WTC11 (cell line): ENCODE results near the gene PXK. TPM values are rescaled to one million over a fixed set of nuclear protein-coding genes. Genes with fewer than 3 reads are reported as not detected.
"Not testable (repeated sequence)": the region's sequence is repeated elsewhere in the genome, so short reads cannot be mapped to it uniquely, and the experiment has no call there.

Experiments
- ATAC-seq: fragments of 200-7000 bp; cut with Tn5 transposase; 2 replicates; pipeline ENCODE4 v1.10.0; 2021; ENCODE audit warnings: mild to moderate bottlenecking, moderate library complexity
- CTCF ChIA-PET: fragments of 300-600 bp; sonication (Branson Sonifier 250); formaldehyde crosslinking; loops from one replicate; lab custom pipeline; 2021; ENCODE audit warnings: antibody characterized with exemption; lab: Charles Lee
- POLR2A ChIA-PET: fragments of 350-600 bp; sonication (Branson Sonifier 250); formaldehyde crosslinking; loops from one replicate; lab custom pipeline; 2021; ENCODE audit warnings: antibody characterized with exemption; lab: Charles Lee
- DNase-seq: peaks from one replicate; pipeline ENCODE4 v3.0.0; 2021; ENCODE audit warnings: low spot score
- H3K27ac Mint-ChIP-seq: 2 replicates; pipeline ENCODE4 v1.8.0; 2021; ENCODE audit warnings: mixed read lengths
- H3K27me3 Mint-ChIP-seq: 2 replicates; pipeline ENCODE4 v1.8.0; 2021; ENCODE audit warnings: low read depth, mild to moderate bottlenecking, moderate library complexity, mixed read lengths
- H3K36me3 Mint-ChIP-seq: 2 replicates; pipeline ENCODE4 v1.8.0; 2021; ENCODE audit warnings: mixed read lengths
- H3K4me1 Mint-ChIP-seq: 2 replicates; pipeline ENCODE4 v1.8.0; 2022; ENCODE audit warnings: mixed read lengths
- H3K4me3 Mint-ChIP-seq: 2 replicates; pipeline ENCODE4 v1.8.0; 2021; ENCODE audit warnings: mild to moderate bottlenecking, moderate library complexity, mixed read lengths
- H3K9me3 Mint-ChIP-seq: 2 replicates; pipeline ENCODE4 v1.8.0; 2021; ENCODE audit warnings: mixed read lengths
- ARID4B ChIP-seq: sonication (generic); formaldehyde crosslinking; IDR thresholded peaks from 2 replicates; pipeline ENCODE4 v1.8.0; 2023; ENCODE audit warnings: missing genetic modification reagents, mild to moderate bottlenecking, borderline replicate concordance
- ATF2 ChIP-seq: sonication (generic); formaldehyde crosslinking; IDR thresholded peaks from 2 replicates; pipeline ENCODE4 v1.8.1; 2022; ENCODE audit warnings: low read depth, missing genetic modification reagents, borderline replicate concordance
- ATF3 ChIP-seq: sonication (generic); formaldehyde crosslinking; conservative IDR thresholded peaks from 2 replicates; pipeline ENCODE4 v1.8.1; 2022; ENCODE audit warnings: mild to moderate bottlenecking, missing genetic modification reagents
- ATF6 ChIP-seq: sonication (generic); formaldehyde crosslinking; IDR thresholded peaks from 2 replicates; pipeline ENCODE4 v1.8.1; 2023; ENCODE audit warnings: mild to moderate bottlenecking, missing genetic modification reagents
- CREB1 ChIP-seq: sonication (generic); formaldehyde crosslinking; IDR thresholded peaks from 2 replicates; pipeline ENCODE4 v1.8.0; 2023; ENCODE audit warnings: mild to moderate bottlenecking, missing genetic modification reagents
- E2F5 ChIP-seq: sonication (generic); formaldehyde crosslinking; IDR thresholded peaks from 2 replicates; pipeline ENCODE4 v1.8.1; 2022; ENCODE audit warnings: mild to moderate bottlenecking, moderate library complexity, missing genetic modification reagents
- FOXJ3 ChIP-seq: sonication (generic); formaldehyde crosslinking; IDR thresholded peaks from 2 replicates; pipeline ENCODE4 v1.9.0; 2021; ENCODE audit warnings: missing genetic modification reagents, mild to moderate bottlenecking, borderline replicate concordance
- GABPB1 ChIP-seq: sonication (generic); formaldehyde crosslinking; IDR thresholded peaks from 2 replicates; pipeline ENCODE4 v1.8.1; 2023; ENCODE audit warnings: mild to moderate bottlenecking, missing genetic modification reagents
- KAT7 ChIP-seq: sonication (generic); formaldehyde crosslinking; IDR thresholded peaks from 2 replicates; pipeline ENCODE4 v1.8.1; 2023; ENCODE audit warnings: missing genetic modification reagents, mild to moderate bottlenecking, borderline replicate concordance
- MLX ChIP-seq: sonication (generic); formaldehyde crosslinking; IDR thresholded peaks from 2 replicates; pipeline ENCODE4 v1.8.1; 2023; ENCODE audit warnings: mild to moderate bottlenecking, missing genetic modification reagents, moderate library complexity
- MXD4 ChIP-seq: fragments of 250-450 bp; sonication (Bioruptor Pico); IDR thresholded peaks from 2 replicates; pipeline ENCODE4 v1.8.0; 2021; ENCODE audit warnings: mild to moderate bottlenecking, moderate library complexity, borderline replicate concordance
- NR1H2 ChIP-seq: sonication (generic); formaldehyde crosslinking; IDR thresholded peaks from 2 replicates; pipeline ENCODE4 v1.9.0; 2021; ENCODE audit warnings: mild to moderate bottlenecking, moderate library complexity, missing genetic modification reagents
- PRDM15 ChIP-seq: sonication (generic); formaldehyde crosslinking; IDR thresholded peaks from 2 replicates; pipeline ENCODE4 v1.8.0; 2022; ENCODE audit warnings: missing genetic modification reagents
- ZBTB43 ChIP-seq: sonication (generic); formaldehyde crosslinking; IDR thresholded peaks from 2 replicates; pipeline ENCODE4 v1.8.1; 2023; ENCODE audit warnings: mild to moderate bottlenecking, missing genetic modification reagents
- ZNF121 ChIP-seq: sonication (generic); formaldehyde crosslinking; IDR thresholded peaks from 2 replicates; pipeline ENCODE4 v1.8.0; 2023; ENCODE audit warnings: missing genetic modification reagents
- ZNF416 ChIP-seq: fragments of 250-450 bp; sonication (Bioruptor Pico); IDR thresholded peaks from 2 replicates; pipeline ENCODE4 v1.9.0; 2021; ENCODE audit warnings: mild to moderate bottlenecking, inconsistent platforms
- total RNA-seq: library from RNA; stranded (reverse); gene quantifications from 3 replicates; pipeline ENCODE4 v1.2.3, GENCODE V29; 2021

PXK gene
- total RNA-seq, 1 experiment from 2014 or later, result 9.4 TPM

- no peak overlapping the region for H3K27ac Mint-ChIP-seq
- H3K9me3 Mint-ChIP-seq, result no peaks in the 10 kb centered on the region
- POLR2A ChIA-PET, result no interaction called here
- H3K27me3 Mint-ChIP-seq, result peaks cover 23% of the 10 kb centered on the region
- peaks cover 24% of the 10 kb centered on the region for H3K4me1 Mint-ChIP-seq
- no peaks in the 10 kb centered on the region for H3K36me3 Mint-ChIP-seq
- ATAC-seq (no peak), DNase-seq (no peak)
- no peak overlapping the region for H3K4me3 Mint-ChIP-seq
- TF ChIP-seq NR1H2 (CRISPR knock-in tag), result no peak
- no peak for TF ChIP-seq E2F5
- no peak for TF ChIP-seq ARID4B (CRISPR knock-in tag)
- no peak for TF ChIP-seq ATF3
- TF ChIP-seq ZNF121 (CRISPR knock-in tag), result no peak
- no peak for TF ChIP-seq KAT7 (CRISPR knock-in tag)
- TF ChIP-seq ATF6, result no peak
- TF ChIP-seq MLX (CRISPR knock-in tag), result no peak
- no peak for TF ChIP-seq MXD4 (CRISPR knock-in tag)
- CTCF ChIA-PET, result interaction anchor here (1.4 to 1.6 kb wide), 3 partner anchors 30 to 159 kb away, joined by 3 to 6 read pairs (median 6); partner anchors contain the start of genes HTD2, KCTD6 and RPP14
Measured at GRCh38 chr3:58336135-58336882, 3.6 kb downstream of the PXK start.

GRCh38 chr3:58337190-58337589, 4.5 kb downstream of the PXK start:
- TF ChIP-seq ZNF416, result no peak
- no peak for TF ChIP-seq GABPB1
- TF ChIP-seq ZBTB43 (CRISPR knock-in tag), result no peak
- TF ChIP-seq FOXJ3 (CRISPR knock-in tag), result no peak
- no peak for TF ChIP-seq ATF2
- no peak for TF ChIP-seq CREB1 (CRISPR knock-in tag)
- TF ChIP-seq PRDM15 (CRISPR knock-in tag), result no peak
- ChIA-PET POLR2A (interaction anchor here (0.6 kb wide), 1 partner anchor 330 kb away, joined by 9 read pairs; no protein-coding TSS in a partner anchor), CTCF (no interaction called here)
- peaks cover 14% of the 10 kb centered on the region for H3K27me3 Mint-ChIP-seq
- H3K9me3 Mint-ChIP-seq, result no peaks in the 10 kb centered on the region
- no peak overlapping the region for H3K27ac Mint-ChIP-seq
- no peak overlapping the region for H3K4me3 Mint-ChIP-seq
- H3K36me3 Mint-ChIP-seq, result no peaks in the 10 kb centered on the region
- DNase-seq (no peak), ATAC-seq (no peak)
- peaks cover 19% of the 10 kb centered on the region for H3K4me1 Mint-ChIP-seq

GRCh38 chr3:58339146-58339545, 6.5 kb downstream of the PXK start:
- ATAC-seq, H3K27ac Mint-ChIP-seq, H3K27me3 Mint-ChIP-seq, H3K9me3 Mint-ChIP-seq, H3K4me1 Mint-ChIP-seq, POLR2A ChIA-PET, H3K36me3 Mint-ChIP-seq, H3K4me3 Mint-ChIP-seq, DNase-seq: not testable (repeated sequence)
- CTCF ChIA-PET, result interaction anchor here (1.2 kb wide), 1 partner anchor 76 kb away, joined by 3 read pairs; no protein-coding TSS in a partner anchor
